ENCODE data around the gene SH3TC1.

Gene SH3TC1

DNA sequence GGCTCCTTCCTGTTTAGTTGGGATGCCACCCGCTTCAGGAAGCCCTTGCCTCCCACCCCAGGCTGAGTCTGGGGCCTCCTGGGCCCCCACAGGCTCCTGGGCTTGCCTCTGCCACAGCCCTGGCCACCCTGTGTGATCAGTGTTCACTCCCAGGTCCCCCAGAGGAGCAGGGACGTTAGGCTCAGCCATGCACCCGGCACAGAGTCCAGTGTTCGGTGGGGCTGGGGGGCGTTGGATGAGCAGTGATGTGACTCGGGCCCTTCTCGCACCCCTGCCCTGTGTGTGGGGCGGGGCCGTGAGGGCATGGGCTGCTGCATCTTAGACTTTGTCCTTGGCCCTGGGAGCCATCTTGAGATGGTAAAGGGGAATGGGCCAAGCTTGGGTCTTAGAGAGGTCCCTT, 40.6 kb downstream of the SH3TC1 start:
- Histone ChIP-seq H3K27ac (ENCODE audit: low read depth, low read length, severe bottlenecking) (no peak overlapping the region), H3K4me3 (ENCODE audit: extremely low read depth, insufficient read depth, low read length, poor library complexity, severe bottlenecking) (no peak overlapping the region), H3K36me3 (ENCODE audit: control insufficient read depth, insufficient read depth, low read length) (no peaks in the 10 kb centered on the region), H3K9me3 (ENCODE audit: control insufficient read depth, low read length) (no peaks in the 10 kb centered on the region), H3K4me1 (ENCODE audit: control insufficient read depth, insufficient read depth, low read length, poor library complexity, severe bottlenecking) (peaks cover 11% of the 10 kb centered on the region)
- WGBS, 2 experiments (ENCODE audit: insufficient coverage in 2 of 2), result 93 to 95% methylated on average over 9 of the region's 9 CpGs

DNA sequence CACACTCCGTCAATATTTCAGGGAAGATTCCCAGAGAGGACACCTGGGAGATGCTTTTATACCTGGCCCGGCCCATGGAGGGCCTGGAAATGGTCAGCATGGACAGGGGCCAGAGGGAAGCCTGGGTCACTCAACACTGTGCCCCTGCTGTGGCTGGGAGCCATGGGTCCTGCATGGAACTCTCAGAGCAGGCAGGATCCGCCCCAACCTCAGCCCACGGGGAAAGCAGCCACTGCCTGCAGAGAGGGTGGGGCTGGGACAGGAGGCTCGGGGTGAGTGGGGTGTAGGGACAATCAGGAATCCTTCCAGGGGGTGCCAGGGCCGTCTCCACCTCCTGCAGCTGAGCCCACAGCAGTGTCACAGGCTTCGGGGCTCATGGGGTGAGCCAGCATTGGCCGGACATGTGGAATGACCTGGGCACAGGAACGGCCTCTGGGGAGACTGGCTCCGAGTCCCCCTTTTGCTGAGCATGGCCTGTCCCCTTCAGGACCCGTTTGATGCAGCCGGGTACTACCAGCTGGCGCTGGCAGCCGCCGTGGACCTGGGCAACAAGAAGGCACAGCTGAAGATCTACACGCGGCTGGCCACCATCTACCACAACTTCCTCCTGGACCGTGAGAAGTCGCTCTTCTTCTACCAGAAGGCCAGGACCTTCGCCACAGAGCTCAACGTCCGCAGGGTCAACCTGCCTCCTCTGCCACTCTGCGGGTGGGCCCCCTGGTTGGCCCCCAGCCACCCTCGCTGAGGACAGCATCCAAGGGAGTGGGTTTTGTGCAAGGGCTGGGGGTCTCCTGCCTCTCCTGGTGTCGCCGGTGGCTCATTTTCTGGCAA, 41.3 kb downstream of the SH3TC1 start:
- no peak overlapping the region for H3K4me3 ChIP-seq (ENCODE audit: extremely low read depth, insufficient read depth, low read length, poor library complexity, severe bottlenecking)
- no peaks in the 10 kb centered on the region for H3K36me3 ChIP-seq (ENCODE audit: control insufficient read depth, insufficient read depth, low read length)
- H3K4me1 ChIP-seq (ENCODE audit: control insufficient read depth, insufficient read depth, low read length, poor library complexity, severe bottlenecking), result peaks cover 11% of the 10 kb centered on the region
- no peaks in the 10 kb centered on the region for H3K9me3 ChIP-seq (ENCODE audit: control insufficient read depth, low read length)
- 91 to 92% methylated on average over 23 of the region's 26 CpGs for WGBS, 2 experiments (ENCODE audit: insufficient coverage in 2 of 2)
- H3K27ac ChIP-seq (ENCODE audit: low read depth, low read length, severe bottlenecking), result no peak overlapping the region

DNA sequence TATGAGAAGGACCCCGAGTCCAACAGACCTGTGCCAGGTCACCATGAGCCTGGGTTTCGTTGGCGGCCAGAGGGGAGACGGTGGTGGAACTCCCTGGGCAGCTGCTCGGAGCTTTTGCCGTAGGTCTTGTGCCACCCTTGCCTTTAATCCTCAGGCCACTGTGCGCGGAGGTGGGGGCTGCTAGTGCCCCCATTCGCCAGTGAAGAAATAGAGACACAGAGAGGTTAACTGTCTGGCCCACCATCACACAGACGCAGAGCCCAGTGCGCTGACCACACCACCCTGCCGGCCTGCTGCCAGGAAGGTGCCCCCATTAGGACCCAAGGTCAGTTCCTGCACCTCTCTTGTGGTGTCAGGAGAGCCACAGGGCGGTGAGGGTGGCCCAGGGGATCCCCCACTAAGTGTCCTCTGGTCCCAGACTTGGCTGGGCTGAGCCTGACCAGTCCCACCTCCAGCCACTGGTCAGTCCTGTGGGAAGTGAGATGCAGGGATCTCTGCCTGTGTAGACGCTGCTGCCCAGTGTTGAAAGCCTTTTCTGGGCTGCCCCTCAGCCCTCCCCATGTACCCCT, 42.2 kb downstream of the SH3TC1 start:
- WGBS, 2 experiments (ENCODE audit: insufficient coverage in 2 of 2), result 91 to 95% methylated on average over 10 to 14 of the region's 14 CpGs
- Histone ChIP-seq H3K4me3 (ENCODE audit: extremely low read depth, insufficient read depth, low read length, poor library complexity, severe bottlenecking) (no peak overlapping the region), H3K9me3 (ENCODE audit: control insufficient read depth, low read length) (no peaks in the 10 kb centered on the region), H3K36me3 (ENCODE audit: control insufficient read depth, insufficient read depth, low read length) (no peaks in the 10 kb centered on the region), H3K27ac (ENCODE audit: low read depth, low read length, severe bottlenecking) (no peak overlapping the region), H3K4me1 (ENCODE audit: control insufficient read depth, insufficient read depth, low read length, poor library complexity, severe bottlenecking) (peaks cover 11% of the 10 kb centered on the region)

DNA sequence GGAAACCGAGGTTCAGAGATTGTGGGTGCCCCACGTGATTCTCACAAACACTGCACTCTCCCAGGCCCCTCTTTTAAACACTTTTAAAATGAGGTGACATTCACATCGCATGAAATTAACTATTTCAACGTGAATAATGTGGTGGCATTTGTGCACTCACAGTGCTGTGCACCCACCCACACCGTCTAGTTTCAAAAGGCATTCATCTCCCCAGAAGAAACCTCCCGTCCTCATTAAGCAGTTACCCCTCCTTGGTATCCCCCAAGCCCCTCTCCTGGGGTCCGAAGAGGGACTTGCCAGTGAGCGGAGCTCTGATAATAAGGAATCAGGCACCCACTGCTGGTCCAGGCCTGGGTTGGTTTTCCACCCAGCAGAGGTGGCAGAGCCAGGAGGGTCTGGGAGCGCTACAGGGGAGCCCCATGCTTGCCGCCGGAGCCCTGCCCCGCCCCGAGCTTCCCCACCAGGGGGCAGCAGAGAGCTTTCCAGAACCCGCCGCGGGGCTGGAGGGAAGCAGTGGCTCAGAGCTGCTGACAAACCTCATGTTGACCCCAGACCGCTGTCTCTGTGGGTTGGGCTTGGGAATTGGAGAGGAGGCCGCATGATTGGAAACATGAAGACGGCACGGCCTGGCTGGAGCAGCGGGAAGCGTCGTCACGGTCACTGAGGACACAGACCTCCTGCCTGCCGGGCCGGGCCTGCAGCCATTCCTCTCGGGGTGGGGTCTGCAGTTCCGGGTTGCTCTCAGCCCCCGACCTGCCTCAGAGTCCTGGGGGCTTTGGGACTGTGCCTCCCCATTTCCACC, 43.0 kb downstream of the SH3TC1 start:
- Histone ChIP-seq H3K36me3 (ENCODE audit: control insufficient read depth, insufficient read depth, low read length) (no peaks in the 10 kb centered on the region), H3K4me3 (ENCODE audit: extremely low read depth, insufficient read depth, low read length, poor library complexity, severe bottlenecking) (no peak overlapping the region), H3K9me3 (ENCODE audit: control insufficient read depth, low read length) (no peaks in the 10 kb centered on the region), H3K27ac (ENCODE audit: low read depth, low read length, severe bottlenecking) (peak overlapping the region; percentile 30), H3K4me1 (ENCODE audit: control insufficient read depth, insufficient read depth, low read length, poor library complexity, severe bottlenecking) (peaks cover 16% of the 10 kb centered on the region)
- WGBS, 2 experiments (ENCODE audit: insufficient coverage in 2 of 2), result 18 to 23% methylated on average over 18 to 28 of the region's 29 CpGs

DNA sequence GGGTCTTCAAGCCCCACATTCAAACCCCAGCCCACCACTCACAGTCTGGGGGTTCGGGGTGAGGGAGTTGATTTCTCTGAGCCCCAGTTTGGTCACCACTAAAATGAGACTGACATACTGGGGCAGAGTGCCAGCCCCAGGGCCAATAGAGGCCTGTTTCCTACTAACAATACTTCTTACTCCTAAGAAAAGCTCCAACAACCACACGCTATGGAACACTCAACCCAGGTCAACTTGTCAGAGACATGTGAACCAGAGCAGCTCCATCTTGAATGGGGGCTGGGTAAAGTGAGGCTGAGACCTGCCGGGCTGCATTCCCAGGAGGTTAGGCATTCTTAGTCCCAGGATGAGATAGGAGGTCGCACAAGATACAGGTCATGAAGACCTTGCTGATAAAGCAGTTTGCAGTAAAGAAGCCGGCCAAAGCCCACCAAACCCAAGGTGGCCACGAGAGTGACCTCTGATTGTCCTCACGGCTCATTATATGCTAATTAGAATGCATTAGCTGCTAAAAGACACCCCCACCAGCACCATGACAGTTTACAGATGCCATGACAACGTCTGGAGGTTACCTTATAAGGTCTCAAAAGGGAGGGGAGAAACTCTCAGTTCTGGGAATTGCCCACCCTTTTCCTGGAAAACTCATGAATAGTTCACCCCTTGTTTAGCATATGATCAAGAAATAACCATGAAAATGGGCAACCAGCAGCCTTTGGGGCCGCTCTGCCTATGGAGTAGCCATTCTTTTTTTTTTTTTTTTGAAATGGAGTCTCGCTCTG, 43.9 kb downstream of the SH3TC1 start:
- no peaks in the 10 kb centered on the region for H3K36me3 ChIP-seq (ENCODE audit: control insufficient read depth, insufficient read depth, low read length)
- WGBS, 2 experiments (ENCODE audit: insufficient coverage in 2 of 2), result 87 to 95% methylated on average over 8 to 9 of the region's 10 CpGs
- peak overlapping the region; percentile 30 for H3K27ac ChIP-seq (ENCODE audit: low read depth, low read length, severe bottlenecking)
- H3K9me3 ChIP-seq (ENCODE audit: control insufficient read depth, low read length), result no peaks in the 10 kb centered on the region
- peaks cover 23% of the 10 kb centered on the region for H3K4me1 ChIP-seq (ENCODE audit: control insufficient read depth, insufficient read depth, low read length, poor library complexity, severe bottlenecking)
- no peak overlapping the region for H3K4me3 ChIP-seq (ENCODE audit: extremely low read depth, insufficient read depth, low read length, poor library complexity, severe bottlenecking)

DNA sequence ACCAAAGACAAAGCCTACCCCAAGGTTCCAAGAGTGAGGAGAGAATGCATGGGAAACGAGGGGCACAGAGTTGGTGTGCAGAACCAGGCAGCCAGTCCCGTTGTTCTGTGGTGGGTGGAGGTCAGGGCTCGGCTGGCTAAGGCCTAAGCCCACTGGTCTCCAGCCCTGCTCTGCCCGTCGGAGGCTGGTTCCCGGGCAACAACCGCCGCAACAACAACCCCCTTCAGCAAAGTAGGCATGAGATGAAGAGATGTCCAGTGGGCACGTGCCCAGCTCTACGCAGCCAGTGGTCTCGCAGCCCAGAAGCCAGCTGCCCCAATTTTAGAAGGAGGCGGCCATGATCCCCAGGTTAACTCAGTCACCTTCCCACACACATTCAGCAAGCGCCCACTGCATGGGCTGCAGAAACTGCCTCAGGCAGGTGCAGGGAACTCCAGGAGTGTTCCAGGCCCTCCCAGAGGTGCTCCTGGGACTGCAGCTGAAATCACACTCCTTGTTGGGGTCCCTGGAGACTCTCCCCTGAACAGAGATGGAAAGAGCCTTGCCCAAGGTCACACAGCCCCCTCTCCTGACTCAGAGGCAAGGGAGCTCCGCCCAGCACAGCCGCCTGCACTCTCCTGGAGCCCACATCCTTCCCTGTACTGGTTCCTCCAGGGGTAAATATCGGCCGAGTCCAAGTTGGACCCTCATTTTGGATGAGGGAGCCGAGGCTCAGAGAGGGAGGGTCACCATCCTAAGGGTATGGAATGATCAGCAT, 45.1 kb downstream of the SH3TC1 start:
- Histone ChIP-seq H3K36me3 (ENCODE audit: control insufficient read depth, insufficient read depth, low read length) (no peaks in the 10 kb centered on the region), H3K4me1 (ENCODE audit: control insufficient read depth, insufficient read depth, low read length, poor library complexity, severe bottlenecking) (peaks cover 20% of the 10 kb centered on the region), H3K4me3 (ENCODE audit: extremely low read depth, insufficient read depth, low read length, poor library complexity, severe bottlenecking) (no peak overlapping the region), H3K27ac (ENCODE audit: low read depth, low read length, severe bottlenecking) (no peak overlapping the region), H3K9me3 (ENCODE audit: control insufficient read depth, low read length) (no peaks in the 10 kb centered on the region)
- 95 to 97% methylated on average over 16 to 18 of the region's 18 CpGs for WGBS, 2 experiments (ENCODE audit: insufficient coverage in 2 of 2)

DNA sequence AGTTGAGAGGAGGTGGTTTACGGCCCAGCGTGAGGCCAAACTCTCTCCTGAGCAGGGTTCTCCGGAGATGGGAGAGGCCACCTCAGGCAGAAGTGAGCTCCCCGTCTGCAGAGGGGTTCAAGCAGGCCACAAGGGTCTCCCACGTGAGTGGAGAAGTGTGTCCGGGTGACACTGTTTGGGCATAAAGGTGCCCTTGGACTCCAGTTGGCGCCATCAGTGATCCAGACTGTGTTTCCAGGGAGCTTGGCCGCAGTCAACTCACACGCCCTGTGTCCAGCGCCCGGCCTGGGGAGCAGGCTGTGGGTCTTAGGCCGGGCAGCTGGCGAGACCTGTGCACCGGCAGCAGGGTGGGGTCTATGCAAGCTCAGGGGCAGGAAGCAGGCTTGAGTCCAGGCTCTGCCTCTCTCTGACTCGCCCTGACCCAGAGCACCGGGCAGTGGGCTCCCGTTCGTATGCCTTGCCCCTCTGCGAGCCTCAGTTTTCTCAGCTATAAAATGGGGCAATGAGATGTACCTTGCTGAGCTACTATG, 45.9 kb downstream of the SH3TC1 start:
- Histone ChIP-seq H3K36me3 (ENCODE audit: control insufficient read depth, insufficient read depth, low read length) (no peaks in the 10 kb centered on the region), H3K4me1 (ENCODE audit: control insufficient read depth, insufficient read depth, low read length, poor library complexity, severe bottlenecking) (peaks cover 20% of the 10 kb centered on the region), H3K27ac (ENCODE audit: low read depth, low read length, severe bottlenecking) (no peak overlapping the region), H3K4me3 (ENCODE audit: extremely low read depth, insufficient read depth, low read length, poor library complexity, severe bottlenecking) (no peak overlapping the region), H3K9me3 (ENCODE audit: control insufficient read depth, low read length) (no peaks in the 10 kb centered on the region)
- 95 to 96% methylated on average over 19 of the region's 19 CpGs for WGBS, 2 experiments (ENCODE audit: insufficient coverage in 2 of 2)

DNA sequence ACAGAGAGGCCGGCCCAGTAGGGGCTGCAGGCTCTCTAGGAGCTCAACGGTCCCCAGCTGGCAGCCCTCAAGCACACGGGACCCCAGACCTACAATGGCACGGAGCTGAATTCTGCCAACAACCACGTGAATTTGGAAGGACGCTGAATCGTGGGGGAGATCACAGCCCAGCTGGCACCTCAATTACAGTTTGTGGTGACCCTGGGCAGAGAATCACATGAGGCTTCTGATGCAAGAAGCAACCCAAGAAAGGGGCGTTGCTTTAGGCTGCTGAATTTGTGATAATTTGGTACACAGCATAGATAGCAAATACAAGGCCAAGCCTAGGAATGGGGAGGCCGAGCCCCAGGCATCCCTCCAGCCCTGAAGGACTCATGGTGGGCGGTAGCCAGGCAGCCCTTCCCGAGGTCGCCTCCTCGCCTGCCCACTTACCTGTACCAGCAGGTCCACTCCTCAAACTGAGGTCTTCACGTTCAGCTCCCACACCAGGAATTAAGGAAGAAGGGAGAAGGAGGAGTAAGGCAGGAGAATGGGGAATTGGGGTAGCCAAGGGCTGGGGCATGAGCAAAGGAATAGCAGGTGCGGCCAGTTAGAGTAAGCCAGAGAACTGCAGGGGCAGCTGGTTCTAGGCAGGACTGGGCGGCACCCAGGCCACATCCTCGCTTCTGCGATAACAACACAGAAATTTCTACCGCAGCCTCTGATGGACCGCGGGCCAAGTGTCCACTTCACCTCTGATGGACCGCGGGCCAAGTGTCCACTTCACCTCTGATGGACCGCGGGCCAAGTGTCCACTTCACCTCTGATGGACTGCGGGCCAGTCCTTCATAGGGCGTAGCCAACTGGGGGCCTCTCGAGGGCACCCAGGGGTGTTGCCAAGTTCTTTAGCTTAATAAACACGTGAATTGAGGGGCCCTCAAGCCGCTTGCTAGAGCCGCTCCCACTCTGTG, 47.1 kb downstream of the SH3TC1 start:
- WGBS, 2 experiments (ENCODE audit: insufficient coverage in 2 of 2), result 93 to 95% methylated on average over 26 to 28 of the region's 31 CpGs

More for the DNA sequence above, 47.1 kb downstream of the SH3TC1 start:
- Histone ChIP-seq H3K4me3 (ENCODE audit: extremely low read depth, insufficient read depth, low read length, poor library complexity, severe bottlenecking) (no peak overlapping the region), H3K36me3 (ENCODE audit: control insufficient read depth, insufficient read depth, low read length) (no peaks in the 10 kb centered on the region), H3K4me1 (ENCODE audit: control insufficient read depth, insufficient read depth, low read length, poor library complexity, severe bottlenecking) (peaks cover 20% of the 10 kb centered on the region), H3K27ac (ENCODE audit: low read depth, low read length, severe bottlenecking) (no peak overlapping the region), H3K9me3 (ENCODE audit: control insufficient read depth, low read length) (no peaks in the 10 kb centered on the region)

Measured in mesodermal cell (in vitro differentiated cells).